Measurements from ENCODE around the gene DAW1. TPM values are rescaled to one million over a fixed set of nuclear protein-coding genes. Genes with fewer than 3 reads are reported as not detected.

The DAW1 gene
- total RNA-seq, 1 experiment from 2014 or later: 0.20 TPM

GRCh38 chr2:227826563-227826962 is 44.9 kb upstream of the DAW1 start:
- Histone ChIP-seq H3K4me1 (ENCODE audit: control insufficient read depth in 1 of 2, insufficient read depth in 2 of 2, low read length in 2 of 2) (peaks cover 4 to 13% of the 10 kb centered on the region in 2 experiments), H3K27me3 (ENCODE audit: insufficient read depth, low read length) (no peaks in the 10 kb centered on the region), H2AFZ (ENCODE audit: low read depth, low read length, poor library complexity, severe bottlenecking) (no peak overlapping the region), H3K9me2 (ENCODE audit: insufficient read depth) (no peaks in the 10 kb centered on the region), H3K4me3 (replicated peaks in 1 of 2; ENCODE audit: low read depth in 1 of 2, low read length in 2 of 2) (no peak overlapping the region), H3K27ac (ENCODE audit: low read depth, low read length) (no peak overlapping the region), H3K4me2 (ENCODE audit: low read length) (no peak overlapping the region), H3K79me2 (ENCODE audit: insufficient read depth, low read length) (no peaks in the 10 kb centered on the region), H4K20me1 (ENCODE audit: insufficient read depth) (no peaks in the 10 kb centered on the region), H3K9me3 (ENCODE audit: control insufficient read depth in 1 of 2, insufficient read depth in 1 of 2, low read depth in 1 of 2, low read length in 2 of 2) (no peaks in the 10 kb centered on the region), H3K36me3 (ENCODE audit: control insufficient read depth in 1 of 2, insufficient read depth in 2 of 2, low read length in 2 of 2) (no peaks in the 10 kb centered on the region), H3K9ac (ENCODE audit: low read length) (no peak overlapping the region)
- TF ChIP-seq EZH2phosphoT487 (IDR thresholded peaks at IDR 0.05; ENCODE audit: borderline replicate concordance) (no peak), TCF7L2 (IDR thresholded peaks at IDR 0.05; ENCODE audit: borderline replicate concordance, extremely low read depth, insufficient read depth, insufficient read length) (no peak), REST (IDR thresholded peaks at IDR 0.05; ENCODE audit: low read depth) (no peak), ZFX (IDR thresholded peaks at IDR 0.05) (no peak), FOSL1 (IDR thresholded peaks at IDR 0.05; ENCODE audit: low read depth) (no peak), ZBTB33 (IDR thresholded peaks at IDR 0.05; ENCODE audit: extremely low read depth, insufficient replicate concordance, low read length) (no peak), MAX (IDR thresholded peaks at IDR 0.05) (no peak), EZH2 (IDR thresholded peaks at IDR 0.05) (no peak), SRF (IDR thresholded peaks at IDR 0.05; ENCODE audit: low read depth) (no peak), SIN3A (IDR thresholded peaks at IDR 0.05; ENCODE audit: low read depth) (no peak), RAD21 (IDR thresholded peaks at IDR 0.05; ENCODE audit: low read depth) (no peak), CBX3 (IDR thresholded peaks at IDR 0.05; ENCODE audit: low read depth) (no peak), POLR2AphosphoS5 (IDR thresholded peaks at IDR 0.05; ENCODE audit: low read depth, low read length) (no peak), EGR1 (IDR thresholded peaks at IDR 0.05; ENCODE audit: low read depth) (no peak)
- POLR2A ChIA-PET: no interaction called here
- CTCF ChIA-PET: no interaction called here
- ATAC-seq (no peak), DNase-seq (ENCODE audit: low read depth, low spot score) (no peak)
- BruUV-seq (replicated peaks): no TSS peak
- intact Hi-C loops (cut with micrococcal nuclease): no loop called here
- RAD21 ChIA-PET (ENCODE audit: low non-redundant PET in 1 of 2, low total read pairs in 2 of 2, uncharacterized antibody in 2 of 2, unreplicated experiment in 2 of 2): no interaction called here
